Heart left ventricle (tissue), 16 donors: ENCODE results near the gene LATS1. TPM values are rescaled to one million over a fixed set of nuclear protein-coding genes. Genes with fewer than 3 reads are reported as not detected.

Source experiments
- ATAC-seq, 4 donors: fragments of 200-7000 bp; cut with Tn5 transposase; one replicate each; pipeline ENCODE4 v1.9.1; 2020 to 2022; ENCODE audit warnings: moderate library complexity in 4 of 4, mild to moderate bottlenecking in 3 of 4, moderate number of reproducible peaks in 1 of 4
- DNase-seq, 5 donors: peaks; one replicate each; pipeline ENCODE4 v3.0.0-alpha.2; 2020
- H3K27ac ChIP-seq, 12 donors: fragments of 200-600 bp; sonication (generic) in 4 of 12; one replicate each; pipeline versions ENCODE4 v1.5.0 to v1.8.0; 2016 to 2022; ENCODE audit warnings: mild to moderate bottlenecking in 2 of 12
- H3K27me3 ChIP-seq, 9 donors: fragments of 200-600 bp; sonication (generic) in 2 of 9; one replicate each; pipeline versions ENCODE4 v1.5.1 to v1.8.0; 2016 to 2022; ENCODE audit warnings: mild to moderate bottlenecking in 3 of 9
- H3K36me3 ChIP-seq, 9 donors: fragments of 200-600 bp; sonication (generic) in 2 of 9; one replicate each; pipeline versions ENCODE4 v1.5.0 to v1.8.0; 2018 to 2022; ENCODE audit warnings: mild to moderate bottlenecking in 2 of 9
- H3K4me1 ChIP-seq, 12 donors: fragments of 200-600 bp; sonication (generic) in 4 of 12; one replicate each; pipeline versions ENCODE4 v1.5.0 to v1.8.0; 2016 to 2022; ENCODE audit warnings: mild to moderate bottlenecking in 3 of 12
- H3K4me3 ChIP-seq, 12 donors: fragments of 200-600 bp; sonication (generic) in 4 of 12; one replicate each; pipeline versions ENCODE4 v1.5.0 to v1.8.0; 2017 to 2022; ENCODE audit warnings: mild to moderate bottlenecking in 9 of 12, moderate library complexity in 4 of 12
- H3K9me3 ChIP-seq, 12 donors: fragments of 200-600 bp; sonication (generic) in 4 of 12; one replicate each; pipeline versions ENCODE4 v1.5.0 to v1.8.0; 2016 to 2022; ENCODE audit warnings: mild to moderate bottlenecking in 1 of 12
- CTCF ChIP-seq, 12 donors: fragments of 200-600 bp; sonication (generic) in 4 of 12; IDR thresholded peaks; one replicate each; pipeline versions ENCODE4 v1.5.0 to v1.8.0; 2018 to 2022; ENCODE audit warnings: antibody characterized with exemption in 12 of 12, mild to moderate bottlenecking in 5 of 12
- POLR2A ChIP-seq, 2 donors: fragments of 450-650 bp; IDR thresholded peaks; one replicate each; pipeline ENCODE4 v1.6.1; 2017; ENCODE audit warnings: antibody characterized with exemption in 2 of 2, mild to moderate bottlenecking in 2 of 2, moderate library complexity in 2 of 2
- WGBS, 4 donors: extraction: QIAGEN DNeasy Blood & Tissue Kit in 2 of 4; methylation state at CpG; one replicate each; pipeline versions ENCODE4 v1.1.5 to v1.1.7; 2013 to 2018; 5-methylcytosine and 5-hydroxymethylcytosine counted together
- intact Hi-C, 10 donors: fragments of 100-400 bp; cut with DNase I; formaldehyde crosslinking; loops; one replicate each; pipeline versions ENCODE4 v1.11.1 to v1.14.2; 2022
- polyA plus RNA-seq, 2 donors: library from polyadenylated mRNA; stranded (reverse); fragments of 200-250 nt; gene quantifications; one replicate each; pipeline ENCODE4 v1.2.3, GENCODE V29; 2013
- total RNA-seq, 9 donors: library from RNA; depleted of rRNA in 2 of 9; stranded (reverse); fragments of >200 nt in 2 of 9; fragmentation: NEBNext Ultra II Directional in 3 of 9; extraction: Animal tissue kit (Norgen Biotek cat#: 25700) in 3 of 9; gene quantifications; one replicate each; pipeline versions ENCODE4 v1.1.0 to v1.2.4, GENCODE V29; 2016 to 2023
- donor health status: ischemic (EF 13 %, LVEDD 7.1; RV severe dilation, severe dysfunction).
- donor health status: healthy with polysubstance abuse.
- donor health status: DM: no; HTN: yes; CAD: no.
- donor health status: DM: no; HTN: no; CAD: no.
- donor health status: ischemic (EF 25% LVEDD 6.9; RV normal size, moderate dysfunction).
- donor health status: ischemic (EF 25% LVEDD 5.7; RV mildly dilated, moderate dysfunction).
- donor health status: healthy.
- donor health status: DM: yes; HTN: yes; CAD: no.
- donor health status: ischemic (EF 35%, LVEDD 5.7; RV mildly dilated, moderate dysfunction).
- donor health status: nonischemic (EF 11% LVEDD 7.7; RV severe dilation, severe dysfunction).
- donor health status: DM: yes; HTN: yes; CAD: no.
- donor health status: PGD.
- donor health status: ischemic (EF 29% LVEDD 5.4; RV normal size, mild dysfunction).
- donor health status: nonischemic (EF 23%, LVEDD 6.1; RV moderate dilation, normal function).

The LATS1 gene
- total and polyA plus RNA-seq, 11 donors = 5.3 to 18.5 (median 10.4) TPM

- Histone ChIP-seq H3K9me3 (no peaks in the 10 kb centered on the region), H3K4me1 (peaks cover 0 to 42% (median 0%) of the 10 kb centered on the region in 12 donors), H3K27me3 (no peaks in the 10 kb centered on the region), H3K4me3 (no peak overlapping the region), H3K27ac (peak overlapping the region in 2 of 12 donors; percentile 41 to 90), H3K36me3 (peaks cover 0 to 90% (median 83%) of the 10 kb centered on the region in 9 donors)
- intact Hi-C loops = loop anchor here in 4 of 10 donors (5.0 to 10.0 kb wide), 2 partner anchors 197 to 199 kb away; partner anchors contain the start of gene RAET1G (in 3 of the 4)
- DNase-seq = no peak
- ATAC-seq = peak in 1 of 4 donors; percentile 48
- WGBS, 4 donors = 84 to 89% (median 87%) methylated on average over 4 of the region's 4 CpGs
- no peak for TF ChIP-seq POLR2A (IDR thresholded peaks at IDR 0.05)
- no peak for TF ChIP-seq CTCF (IDR thresholded peaks at IDR 0.05)
Observed at GRCh38 chr6:149727793-149728498, 10.0 kb upstream of the LATS1 start.

- peaks cover 0 to 42% (median 0%) of the 10 kb centered on the region in 12 donors for H3K4me1 ChIP-seq
- H3K27me3 ChIP-seq = no peaks in the 10 kb centered on the region
- intact Hi-C loops = loop anchor here in 4 of 10 donors (5.0 to 10.0 kb wide), 2 partner anchors 199 to 202 kb away; partner anchors contain the start of gene RAET1G (in 3 of the 4)
- no peaks in the 10 kb centered on the region for H3K9me3 ChIP-seq
- TF ChIP-seq CTCF (IDR thresholded peaks at IDR 0.05) (no peak), POLR2A (IDR thresholded peaks at IDR 0.05) (no peak)
- peaks cover 0 to 75% (median 65%) of the 10 kb centered on the region in 9 donors for H3K36me3 ChIP-seq
- ATAC-seq (no peak), DNase-seq (no peak)
- no peak overlapping the region for H3K27ac ChIP-seq
- WGBS, 4 donors = 92 to 96% (median 93%) methylated on average over 3 of the region's 3 CpGs
- H3K4me3 ChIP-seq = no peak overlapping the region
Observed at GRCh38 chr6:149725785-149726184, 7.9 kb upstream of the LATS1 start.

GRCh38 chr6:149723771-149724417, 6.0 kb upstream of the LATS1 start:
- 68 to 74% (median 70%) methylated on average over 10 of the region's 10 CpGs for WGBS, 4 donors

More at GRCh38 chr6:149723771-149724417, 6.0 kb upstream of the LATS1 start:
- DNase-seq (peak in 3 of 5 donors; percentile 21 to 41 (median 37)), ATAC-seq (peak; percentile 45 to 91 (median 84))
- TF ChIP-seq CTCF (IDR thresholded peaks at IDR 0.05) (peak; percentile 57 to 80 (median 66)), POLR2A (IDR thresholded peaks at IDR 0.05) (no peak)
- Histone ChIP-seq H3K4me1 (peaks cover 0 to 36% (median under 1%) of the 10 kb centered on the region in 12 donors), H3K27ac (no peak overlapping the region), H3K4me3 (no peak overlapping the region), H3K9me3 (no peaks in the 10 kb centered on the region), H3K36me3 (peaks cover 0 to 56% (median 46%) of the 10 kb centered on the region in 9 donors), H3K27me3 (no peaks in the 10 kb centered on the region)
- intact Hi-C loops = loop anchor here in 5 of 10 donors (5.0 to 10.0 kb wide), 2 partner anchors 201 to 203 kb away; partner anchors contain the start of gene RAET1G (in 3 of the 5)
